ENCODE data around the gene HSDL1.

- peak; percentile 26 for TF ChIP-seq CTCF (IDR thresholded peaks at IDR 0.05; ENCODE audit: borderline replicate concordance, extremely low read depth, low read length, poor library complexity, severe bottlenecking)
- no peak for TF ChIP-seq EZH2 (IDR thresholded peaks at IDR 0.05; ENCODE audit: borderline replicate concordance, low read depth, low read length, severe bottlenecking)
Observed at GRCh38 chr16:84156342-84156784, 11.4 kb upstream of the HSDL1 start.
